ENCODE data around the gene MICOS13. TPM values are rescaled to one million over a fixed set of nuclear protein-coding genes. Genes with fewer than 3 reads are reported as not detected.

Gene MICOS13
- total RNA-seq, 4 donors from 2014 or later: 30.3 to 73.5 (median 52.6) TPM

DNA sequence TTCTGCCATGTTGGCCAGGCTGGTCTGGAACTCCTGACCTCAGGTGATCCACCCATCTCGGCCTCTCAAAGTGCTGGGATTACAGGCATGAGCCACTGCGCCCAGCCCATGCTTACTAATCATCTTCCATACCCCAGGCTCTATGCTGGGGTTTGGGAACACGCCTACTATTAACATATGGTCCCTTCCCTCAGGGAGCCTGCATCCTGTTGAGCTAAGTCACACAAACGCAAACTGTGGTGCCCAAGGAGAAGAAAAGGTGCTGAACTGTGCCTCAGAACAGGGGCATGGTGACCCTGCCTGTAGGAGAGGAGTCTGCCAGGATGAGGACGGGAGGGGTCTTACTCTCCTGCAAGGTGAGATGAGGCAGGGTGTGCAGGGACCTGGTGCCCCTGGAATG is 5.6 kb downstream of the MICOS13 start:
- in situ Hi-C loops (cut with MboI; ENCODE audit: low pct_ligation_motif_present in 1 of 4, low pct_unique_long_range_greater_than_20kb in 1 of 4, low sequenced_read_pairs in 3 of 4) (no loop called here), intact Hi-C loops (cut with DNase I; ENCODE audit: low total_unique reads) (no loop called here)
- H3K4me3 ChIP-seq: no peak overlapping the region
- 73 to 96% methylated on average over 2 to 5 of the region's 5 CpGs for WGBS, 2 donors (ENCODE audit: low coverage in 1 of 2)
- H3K27me3 ChIP-seq: no peaks in the 10 kb centered on the region
- DNase-seq: no peak
- peaks cover 7 to 9% (median 8%) of the 10 kb centered on the region in 4 donors for H3K4me1 ChIP-seq
- H3K36me3 ChIP-seq: peaks cover 0 to under 1% (median 0%) of the 10 kb centered on the region in 4 donors
- no peaks in the 10 kb centered on the region for H3K9me3 ChIP-seq
- H3K27ac ChIP-seq: no peak overlapping the region
- TF ChIP-seq, protein P1, sequence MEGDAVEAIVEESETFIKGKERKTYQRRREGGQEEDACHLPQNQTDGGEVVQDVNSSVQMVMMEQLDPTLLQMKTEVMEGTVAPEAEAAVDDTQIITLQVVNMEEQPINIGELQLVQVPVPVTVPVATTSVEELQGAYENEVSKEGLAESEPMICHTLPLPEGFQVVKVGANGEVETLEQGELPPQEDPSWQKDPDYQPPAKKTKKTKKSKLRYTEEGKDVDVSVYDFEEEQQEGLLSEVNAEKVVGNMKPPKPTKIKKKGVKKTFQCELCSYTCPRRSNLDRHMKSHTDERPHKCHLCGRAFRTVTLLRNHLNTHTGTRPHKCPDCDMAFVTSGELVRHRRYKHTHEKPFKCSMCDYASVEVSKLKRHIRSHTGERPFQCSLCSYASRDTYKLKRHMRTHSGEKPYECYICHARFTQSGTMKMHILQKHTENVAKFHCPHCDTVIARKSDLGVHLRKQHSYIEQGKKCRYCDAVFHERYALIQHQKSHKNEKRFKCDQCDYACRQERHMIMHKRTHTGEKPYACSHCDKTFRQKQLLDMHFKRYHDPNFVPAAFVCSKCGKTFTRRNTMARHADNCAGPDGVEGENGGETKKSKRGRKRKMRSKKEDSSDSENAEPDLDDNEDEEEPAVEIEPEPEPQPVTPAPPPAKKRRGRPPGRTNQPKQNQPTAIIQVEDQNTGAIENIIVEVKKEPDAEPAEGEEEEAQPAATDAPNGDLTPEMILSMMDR (IDR thresholded peaks at IDR 0.05): no peak
- TF ChIP-seq EP300 (IDR thresholded peaks at IDR 0.05; ENCODE audit: low read depth) (no peak), POLR2AphosphoS5 (IDR thresholded peaks at IDR 0.05) (no peak), POLR2A (IDR thresholded peaks at IDR 0.05) (no peak)

DNA sequence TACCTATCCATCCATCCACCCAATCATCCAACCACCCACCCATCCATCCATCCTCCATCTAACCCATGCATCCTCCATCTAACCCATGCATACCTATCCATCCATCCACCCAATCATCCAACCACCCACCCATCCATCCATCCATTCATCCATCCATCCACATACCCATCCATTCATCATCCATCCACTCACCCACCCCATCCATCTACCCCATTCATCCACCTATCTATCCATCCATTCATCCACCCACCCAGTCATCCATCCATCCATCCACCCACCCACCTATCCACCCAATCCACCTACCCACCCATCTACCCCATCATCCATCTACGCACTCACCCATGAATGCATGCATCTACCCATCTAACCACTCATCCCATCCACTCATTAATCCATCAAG is 6.6 kb downstream of the MICOS13 start:
- intact Hi-C loops (cut with DNase I; ENCODE audit: low total_unique reads): no loop called here
- Histone ChIP-seq H3K27ac (no peak overlapping the region), H3K36me3 (peaks cover 0 to 7% (median 1%) of the 10 kb centered on the region in 4 donors), H3K9me3 (no peaks in the 10 kb centered on the region), H3K4me3 (no peak overlapping the region), H3K27me3 (no peaks in the 10 kb centered on the region), H3K4me1 (no peaks in the 10 kb centered on the region)
- in situ Hi-C loops (cut with MboI; ENCODE audit: low pct_ligation_motif_present in 1 of 4, low pct_unique_long_range_greater_than_20kb in 1 of 4, low sequenced_read_pairs in 3 of 4): no loop called here
- WGBS, 2 donors (ENCODE audit: low coverage in 1 of 2): 93 to 100% methylated on average over 1 of the region's 1 CpG
- no peak for DNase-seq
- TF ChIP-seq, protein P1 (IDR thresholded peaks at IDR 0.05): no peak
- no peak for TF ChIP-seq POLR2AphosphoS5 (IDR thresholded peaks at IDR 0.05)

DNA sequence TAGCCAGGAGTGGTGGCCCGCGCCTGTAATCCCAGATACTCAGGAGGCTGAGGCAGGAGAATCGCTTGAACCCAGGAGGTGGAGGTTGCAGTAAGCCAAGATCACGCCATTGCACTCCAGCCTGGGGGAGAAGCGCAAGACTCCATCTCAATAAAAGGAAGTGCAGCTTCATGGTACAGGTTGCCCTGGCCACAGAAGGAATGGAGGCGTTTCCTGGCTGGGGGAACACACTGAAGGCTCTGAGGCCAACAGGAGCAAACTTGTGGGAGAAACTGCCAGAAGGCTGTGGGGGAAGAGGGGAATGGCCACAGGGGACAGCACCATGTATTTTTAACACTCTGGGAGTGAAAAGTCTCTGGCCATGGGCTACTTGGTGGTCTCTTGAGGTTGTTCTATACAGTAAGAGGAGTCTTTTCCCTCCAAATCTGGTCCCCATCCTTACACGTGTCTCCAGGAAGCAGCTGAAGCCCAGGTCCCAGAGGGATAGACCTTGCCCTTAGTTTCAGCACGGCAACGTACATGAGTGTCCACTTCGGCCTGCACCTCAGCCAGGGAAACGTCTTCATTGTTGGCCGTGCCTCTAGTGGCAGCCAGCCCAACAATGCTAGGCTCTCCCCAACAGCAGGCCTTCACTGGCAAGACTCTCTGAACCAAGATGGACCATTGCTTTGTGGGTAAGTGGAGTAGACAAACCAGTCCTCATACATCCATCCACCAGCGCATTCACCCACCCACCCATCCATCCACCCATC is 7.4 kb downstream of the MICOS13 start:
- Histone ChIP-seq H3K4me1 (no peaks in the 10 kb centered on the region), H3K27me3 (no peaks in the 10 kb centered on the region), H3K27ac (no peak overlapping the region), H3K36me3 (peaks cover 0 to 12% (median 4%) of the 10 kb centered on the region in 4 donors), H3K4me3 (no peak overlapping the region), H3K9me3 (no peaks in the 10 kb centered on the region)
- WGBS, 2 donors (ENCODE audit: low coverage in 1 of 2): 92% methylated on average over 13 of the region's 13 CpGs; no CpG with 5 or more reads in 1 of the 2 donors
- DNase-seq: no peak
- intact Hi-C loops (cut with DNase I; ENCODE audit: low total_unique reads): no loop called here
- TF ChIP-seq POLR2A (IDR thresholded peaks at IDR 0.05) (no peak), EP300 (IDR thresholded peaks at IDR 0.05; ENCODE audit: low read depth) (no peak), POLR2AphosphoS5 (IDR thresholded peaks at IDR 0.05) (no peak)
- TF ChIP-seq, protein P1 (IDR thresholded peaks at IDR 0.05): no peak
- in situ Hi-C loops (cut with MboI; ENCODE audit: low pct_ligation_motif_present in 1 of 4, low pct_unique_long_range_greater_than_20kb in 1 of 4, low sequenced_read_pairs in 3 of 4): no loop called here

DNA sequence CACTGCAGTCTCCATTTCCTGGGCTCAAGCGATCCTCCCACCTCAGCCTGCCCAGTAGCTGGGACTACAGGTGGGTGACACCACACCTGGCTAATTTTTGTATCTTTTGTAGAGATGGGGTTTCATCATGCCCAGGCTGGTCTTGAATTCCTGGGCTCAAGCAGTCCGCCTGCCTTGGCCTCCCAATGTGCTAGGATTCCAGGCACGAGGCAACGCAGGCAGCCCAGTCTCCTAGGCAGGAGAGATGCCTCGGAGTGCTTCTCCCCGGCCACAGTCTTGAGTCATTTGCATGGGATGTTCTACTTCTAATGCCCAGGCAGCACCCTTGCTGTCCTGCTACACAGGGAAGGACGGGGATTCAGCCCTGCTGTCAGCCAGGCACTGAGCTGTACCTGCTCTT is 8.7 kb downstream of the MICOS13 start:
- 86% methylated on average over 7 of the region's 7 CpGs; no CpG with 5 or more reads in 1 of the 2 donors for WGBS, 2 donors (ENCODE audit: low coverage in 1 of 2)
- TF ChIP-seq POLR2A (IDR thresholded peaks at IDR 0.05) (no peak), EP300 (IDR thresholded peaks at IDR 0.05; ENCODE audit: low read depth) (no peak), POLR2AphosphoS5 (IDR thresholded peaks at IDR 0.05) (no peak)
- no peaks in the 10 kb centered on the region for H3K4me1 ChIP-seq
- H3K36me3 ChIP-seq: peaks cover 0 to 24% (median 12%) of the 10 kb centered on the region in 4 donors
- no peak overlapping the region for H3K27ac ChIP-seq
- no peak overlapping the region for H3K4me3 ChIP-seq
- H3K27me3 ChIP-seq: no peaks in the 10 kb centered on the region
- in situ Hi-C loops (cut with MboI; ENCODE audit: low pct_ligation_motif_present in 1 of 4, low pct_unique_long_range_greater_than_20kb in 1 of 4, low sequenced_read_pairs in 3 of 4): no loop called here
- intact Hi-C loops (cut with DNase I; ENCODE audit: low total_unique reads): no loop called here
- DNase-seq: no peak
- H3K9me3 ChIP-seq: no peaks in the 10 kb centered on the region
